KOPT-K1 (cell line): Measurements from ENCODE around the gene TASOR.
"Not testable (repeated sequence)": the region's sequence is repeated elsewhere in the genome, so short reads cannot be mapped to it uniquely, and the experiment has no call there.

Experiments used
- H3K27ac ChIP-seq: fragments of 200-600 bp; sonication (generic); 2 replicates; pipeline ENCODE4 v1.5.1; 2016; ENCODE audit warnings: antibody characterized with exemption, mild to moderate bottlenecking, low read depth, low read length; ENCODE audit not compliant: poor library complexity, severe bottlenecking
- H3K36me3 ChIP-seq: fragments of 200-600 bp; sonication (generic); 2 replicates; pipeline ENCODE4 v1.5.1; 2017; ENCODE audit warnings: antibody characterized with exemption, mild to moderate bottlenecking, low read length, moderate library complexity; ENCODE audit not compliant: insufficient read depth
- H3K9me3 ChIP-seq: fragments of 200-600 bp; sonication (generic); 2 replicates; pipeline ENCODE4 v1.5.1; 2017; ENCODE audit warnings: antibody characterized with exemption, low read length, mild to moderate bottlenecking; ENCODE audit not compliant: insufficient read depth, poor library complexity, severe bottlenecking

The TASOR gene

GRCh38 chr3:56693750-56694149, 10.7 kb upstream of the TASOR start:
- no peaks in the 10 kb centered on the region for H3K9me3 ChIP-seq
- H3K27ac ChIP-seq: no peak overlapping the region
- no peaks in the 10 kb centered on the region for H3K36me3 ChIP-seq

- H3K36me3 ChIP-seq, H3K9me3 ChIP-seq: not testable (repeated sequence)
- peak overlapping the region; percentile 47 for H3K27ac ChIP-seq
Observed at GRCh38 chr3:56692520-56693433, 9.7 kb upstream of the TASOR start.

GRCh38 chr3:56692001-56692365, 8.9 kb upstream of the TASOR start:
- H3K36me3 ChIP-seq, H3K9me3 ChIP-seq, H3K27ac ChIP-seq: not testable (repeated sequence)

DNA sequence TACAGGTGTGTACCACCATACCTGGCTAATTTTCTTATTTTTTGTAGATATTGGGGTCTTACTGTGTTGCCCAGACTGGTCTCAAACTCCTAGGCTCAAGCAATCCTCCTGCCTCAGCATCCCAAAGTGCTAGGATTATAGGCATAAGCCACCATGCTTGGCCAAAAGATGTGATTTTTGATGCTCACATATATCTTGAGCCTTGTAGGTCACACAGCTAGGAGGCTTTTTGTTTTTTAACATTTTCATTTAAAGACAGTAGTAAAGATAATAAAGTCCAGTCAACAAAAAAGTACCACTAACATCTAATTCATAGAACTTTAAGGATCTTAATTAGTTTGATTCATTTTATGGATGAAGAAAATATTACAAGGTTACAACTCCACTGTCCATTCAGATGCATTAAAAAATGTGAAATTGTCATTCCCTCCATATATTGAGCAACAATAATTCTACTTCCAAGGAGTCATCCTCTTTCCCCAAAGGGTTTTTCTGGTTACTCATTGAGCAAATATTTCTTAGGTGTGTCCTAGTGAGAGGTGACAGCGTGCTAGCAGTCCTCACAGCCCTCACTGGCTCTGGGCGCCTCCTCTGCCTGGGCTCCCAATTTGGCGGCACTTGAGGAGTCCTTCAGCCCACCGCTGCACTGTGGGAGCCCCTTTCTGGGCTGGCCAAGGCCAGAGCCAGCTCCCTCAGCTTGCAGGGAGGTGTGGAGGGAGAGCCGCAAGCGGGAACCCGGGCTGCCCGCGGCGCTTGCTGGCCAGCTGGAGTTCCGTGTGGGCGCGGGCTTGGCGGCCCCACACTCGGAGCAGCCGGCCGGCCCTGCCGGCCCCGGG, 8.3 kb upstream of the TASOR start:
- H3K36me3 ChIP-seq: no peaks in the 10 kb centered on the region
- no peaks in the 10 kb centered on the region for H3K9me3 ChIP-seq
- no peak overlapping the region for H3K27ac ChIP-seq

DNA sequence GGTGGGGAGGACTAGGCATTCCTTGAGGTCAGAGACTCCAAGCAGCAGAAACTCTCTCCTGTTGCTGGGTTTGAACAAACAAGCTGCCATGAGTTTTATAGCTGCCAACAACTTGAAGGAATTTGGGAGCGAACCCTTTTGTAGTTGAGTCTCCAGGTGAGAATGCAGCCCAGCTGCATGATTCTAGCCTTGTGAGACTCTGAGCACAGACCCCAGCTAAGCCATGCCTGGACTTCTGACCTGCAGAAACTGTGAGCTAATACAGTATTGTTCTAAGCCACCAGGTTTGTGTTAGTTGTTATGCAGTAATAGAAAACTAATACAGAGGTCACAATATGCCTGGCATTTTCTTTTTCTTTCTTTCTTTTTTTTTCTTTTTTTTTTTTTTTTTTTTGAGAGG, 6.2 kb upstream of the TASOR start:
- no peak overlapping the region for H3K27ac ChIP-seq

DNA sequence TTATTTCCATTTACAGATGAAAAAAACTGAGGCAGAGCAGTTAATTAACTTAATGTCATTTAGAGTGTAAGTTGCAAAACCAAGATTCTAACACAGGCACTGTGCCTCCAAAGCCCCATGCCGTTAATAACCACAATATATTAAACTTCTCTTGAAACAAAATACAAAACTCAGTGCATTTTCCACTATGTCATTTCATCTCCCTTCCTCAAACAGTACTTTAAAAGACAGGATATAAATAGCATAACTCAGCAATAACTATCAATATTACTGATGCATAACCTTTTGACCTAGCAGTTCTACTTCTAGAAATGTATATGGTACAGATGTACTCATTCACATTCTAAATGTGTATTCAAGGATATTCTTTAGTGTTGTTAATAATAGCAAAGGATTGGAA, 5.1 kb upstream of the TASOR start:
- H3K27ac ChIP-seq: no peak overlapping the region
- H3K9me3 ChIP-seq: peaks cover 12% of the 10 kb centered on the region
- H3K36me3 ChIP-seq: no peaks in the 10 kb centered on the region; the same call in 1 of the 2 replicates

More for the DNA sequence above, 6.2 kb upstream of the TASOR start:
- peaks cover 1% of the 10 kb centered on the region for H3K9me3 ChIP-seq
- no peaks in the 10 kb centered on the region; the same call in 1 of the 2 replicates for H3K36me3 ChIP-seq

DNA sequence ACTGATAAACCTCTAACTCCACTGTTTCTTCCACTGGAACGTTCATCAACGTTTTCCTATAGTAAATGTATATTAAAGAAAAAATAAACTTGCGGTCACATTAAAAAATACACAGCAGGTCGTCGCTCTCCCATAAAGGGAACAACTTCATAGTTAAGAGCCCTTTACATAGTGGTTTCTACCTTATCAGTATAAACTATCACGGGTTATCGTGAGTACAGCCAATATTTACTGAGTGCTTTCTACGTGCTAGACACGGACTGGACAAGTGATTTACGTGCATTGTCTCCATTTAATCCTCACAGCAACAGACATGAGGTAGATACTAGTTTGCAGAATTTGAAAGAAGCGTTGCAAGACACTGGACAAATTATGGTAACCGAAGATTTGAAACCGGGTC, 964 bp upstream of the TASOR start:
- Histone ChIP-seq H3K27ac (no peak overlapping the region), H3K36me3 (peaks cover 13% of the 10 kb centered on the region), H3K9me3 (peaks cover 13% of the 10 kb centered on the region)

- Histone ChIP-seq H3K36me3 (peaks cover 22% of the 10 kb centered on the region), H3K27ac (peak overlapping the region; percentile 96), H3K9me3 (peaks cover 13% of the 10 kb centered on the region)
Observed at GRCh38 chr3:56682462-56683121, 473 bp downstream of the TASOR start.

DNA sequence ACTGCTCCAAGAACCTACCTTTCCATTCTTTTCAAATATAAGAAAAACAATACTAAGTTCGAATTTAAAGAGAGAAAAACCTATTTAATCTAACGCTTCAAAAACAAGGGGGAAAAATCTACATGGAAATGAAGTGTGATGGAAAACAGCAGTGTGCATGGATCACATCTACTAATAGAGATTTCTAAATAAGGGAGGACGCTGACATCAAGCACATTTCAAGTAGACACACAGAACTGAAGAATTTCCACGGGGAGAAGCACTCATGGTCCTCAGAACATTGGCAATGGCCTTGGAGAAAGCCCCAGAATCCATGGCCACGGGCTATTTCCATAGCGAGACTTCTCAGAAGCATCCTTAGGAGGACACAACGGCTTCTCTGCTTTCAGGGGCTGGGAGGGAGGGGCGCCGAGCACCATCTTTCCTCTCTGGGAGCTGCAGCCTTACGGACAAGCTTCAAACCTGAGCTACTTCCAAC, 1.0 kb downstream of the TASOR start:
- Histone ChIP-seq H3K27ac (peak overlapping the region; percentile 96), H3K9me3 (peaks cover 13% of the 10 kb centered on the region), H3K36me3 (peaks cover 28% of the 10 kb centered on the region)

- Histone ChIP-seq H3K36me3 (peaks cover 40% of the 10 kb centered on the region), H3K9me3 (peaks cover 13% of the 10 kb centered on the region)
Observed at GRCh38 chr3:56680054-56680580, 2.9 kb downstream of the TASOR start.

DNA sequence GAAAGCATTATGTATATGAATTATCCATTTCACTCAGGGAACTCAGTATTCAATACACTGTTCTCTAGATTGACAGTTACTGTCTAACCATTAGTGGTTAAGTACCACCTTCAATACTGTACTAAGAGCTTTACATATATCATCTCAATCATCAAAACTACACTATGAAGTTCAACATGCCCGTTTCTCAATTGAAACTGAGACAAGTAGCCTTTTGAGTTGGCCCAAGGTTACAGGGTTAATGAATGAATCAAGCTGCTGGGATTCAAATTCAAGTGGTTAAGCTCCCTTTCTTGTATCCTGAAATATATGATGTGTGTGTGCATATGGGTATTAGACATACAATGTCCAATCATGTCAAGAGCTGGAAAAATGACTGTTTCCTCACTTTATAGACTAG, 5.8 kb downstream of the TASOR start:
- no peak overlapping the region for H3K27ac ChIP-seq
- H3K36me3 ChIP-seq: peaks cover 67% of the 10 kb centered on the region
- H3K9me3 ChIP-seq: no peaks in the 10 kb centered on the region

More at GRCh38 chr3:56680054-56680580, 2.9 kb downstream of the TASOR start:
- H3K27ac ChIP-seq: no peak overlapping the region

DNA sequence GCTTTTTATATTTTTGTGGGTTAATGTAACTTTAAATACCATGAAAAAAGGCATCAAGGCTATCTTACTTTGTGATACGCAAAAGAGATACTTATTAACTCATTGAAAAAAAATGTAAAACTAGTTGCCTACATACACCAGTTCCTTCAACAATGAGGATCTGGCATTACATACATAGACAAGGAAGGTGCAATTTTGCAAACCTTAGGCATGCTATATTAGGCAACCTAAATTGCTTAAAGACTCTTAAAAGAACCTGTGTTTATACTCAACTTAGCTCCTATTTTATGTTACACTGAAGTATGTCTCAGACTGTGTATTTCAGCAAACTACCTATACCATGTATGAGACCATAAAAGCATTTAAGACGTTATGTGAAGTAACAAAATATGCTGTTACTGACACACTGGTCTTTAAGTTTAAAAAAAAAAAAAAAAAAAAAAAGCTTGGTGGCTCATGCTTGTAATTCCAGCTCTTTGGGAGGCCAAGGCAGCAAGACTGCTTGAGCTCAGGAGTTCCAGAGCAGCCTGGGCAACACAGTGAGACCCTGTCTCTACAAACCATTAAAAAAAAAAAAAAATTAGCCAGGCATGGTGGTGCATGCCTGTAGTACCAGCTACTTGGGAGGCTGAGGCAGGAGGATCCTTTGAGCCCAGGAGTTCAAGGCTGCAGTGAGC, 9.1 kb downstream of the TASOR start:
- no peak overlapping the region for H3K27ac ChIP-seq
- peaks cover 86% of the 10 kb centered on the region for H3K36me3 ChIP-seq
- no peaks in the 10 kb centered on the region for H3K9me3 ChIP-seq

DNA sequence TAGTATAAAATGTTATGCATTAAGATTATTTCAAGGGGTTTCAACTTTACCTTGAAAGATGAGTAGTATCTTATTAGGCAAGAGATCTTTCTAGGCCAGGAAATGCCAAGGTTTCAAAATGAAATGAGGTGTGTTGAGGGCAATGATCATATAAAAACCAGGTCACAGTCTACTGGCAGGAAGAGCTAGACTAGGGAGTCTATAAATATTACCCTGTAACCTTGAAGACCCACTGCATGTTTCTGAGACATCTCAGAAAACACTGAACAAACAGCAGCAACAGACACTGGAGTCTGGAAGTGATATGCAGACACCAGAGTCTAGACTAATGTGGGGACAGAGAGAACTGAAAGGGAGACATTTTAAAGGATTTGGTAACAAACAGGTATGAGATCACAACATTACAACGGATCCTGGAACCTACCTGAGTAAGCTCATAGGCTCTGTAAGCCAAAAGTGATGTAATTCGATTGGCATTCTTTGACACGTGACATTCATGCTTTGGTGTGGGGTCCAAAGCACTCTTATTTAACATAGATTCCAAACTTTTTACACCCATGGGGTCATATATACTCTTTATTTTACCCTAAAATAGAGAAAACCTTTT, 15.0 kb downstream of the TASOR start:
- no peaks in the 10 kb centered on the region for H3K9me3 ChIP-seq
- H3K27ac ChIP-seq: no peak overlapping the region
- peaks cover 100% of the 10 kb centered on the region for H3K36me3 ChIP-seq

- peaks cover 100% of the 10 kb centered on the region for H3K36me3 ChIP-seq
- H3K9me3 ChIP-seq: no peaks in the 10 kb centered on the region
- no peak overlapping the region for H3K27ac ChIP-seq
Observed at GRCh38 chr3:56664823-56665222, 18.2 kb downstream of the TASOR start.
